Epithelial cell of proximal tubule (primary cell): ENCODE data around the gene NFAM1. TPM values are rescaled to one million over a fixed set of nuclear protein-coding genes. Genes with fewer than 3 reads are reported as not detected.

Source experiments
- DNase-seq: peaks from one replicate; pipeline ENCODE4 v3.0.0-alpha.2; 2011; ENCODE audit warnings: low read depth
- H3K4me3 ChIP-seq: 2 replicates; pipeline ENCODE4 v1.5.1; 2011; ENCODE audit warnings: low read depth, mild to moderate bottlenecking, low read length
- CTCF ChIP-seq: conservative IDR thresholded peaks from 2 replicates; pipeline ENCODE4 v1.5.1; 2012; ENCODE audit warnings: low read depth, mild to moderate bottlenecking, low read length
- total RNA-seq: library from RNA; depleted of rRNA; stranded (reverse); fragments of >200 nt; gene quantifications from 2 replicates; pipeline ENCODE4 v1.2.3, GENCODE V29; 2015

NFAM1 gene
- total RNA-seq, 1 donor from 2014 or later: not detected

- H3K4me3 ChIP-seq: no peak overlapping the region
- DNase-seq: no peak
- TF ChIP-seq CTCF: no peak
These were observed 15.5 kb downstream of the NFAM1 start for GRCh38 chr22:42416671-42417230.

- no peak for TF ChIP-seq CTCF
- no peak overlapping the region for H3K4me3 ChIP-seq
- DNase-seq: no peak
These were observed 17.5 kb downstream of the NFAM1 start for GRCh38 chr22:42414565-42415303.

GRCh38 chr22:42414021-42414420 is 18.2 kb downstream of the NFAM1 start:
- H3K4me3 ChIP-seq: no peak overlapping the region
- no peak for TF ChIP-seq CTCF
- no peak for DNase-seq

GRCh38 chr22:42412744-42413333 is 19.4 kb downstream of the NFAM1 start:
- DNase-seq: no peak
- no peak for TF ChIP-seq CTCF
- H3K4me3 ChIP-seq: no peak overlapping the region

- no peak overlapping the region for H3K4me3 ChIP-seq
- DNase-seq: no peak
- no peak for TF ChIP-seq CTCF
These were observed 21.5 kb downstream of the NFAM1 start for GRCh38 chr22:42410708-42411107.

GRCh38 chr22:42408810-42409529 is 23.2 kb downstream of the NFAM1 start:
- H3K4me3 ChIP-seq: no peak overlapping the region
- no peak for DNase-seq
- no peak for TF ChIP-seq CTCF
